ENCODE data around the gene HBG1. TPM values are rescaled to one million over a fixed set of nuclear protein-coding genes. Genes with fewer than 3 reads are reported as not detected.

HBG1 gene
- polyA plus RNA-seq, 1 donor from 2014 or later, result not detected

Other genes with a start within 250 kb of the HBG1 start
- gene OR52J3, start 203.3 kb downstream of the HBG1 start, polyA plus RNA-seq, result not detected
- not detected for gene OR52E2, start 190.2 kb downstream of the HBG1 start, polyA plus RNA-seq
- not detected for gene OR52E1, start 180.3 kb downstream of the HBG1 start, polyA plus RNA-seq
- not detected for gene OR52A5, start 111.5 kb downstream of the HBG1 start, polyA plus RNA-seq
- gene OR52A1, start 95.1 kb downstream of the HBG1 start, polyA plus RNA-seq, result not detected
- not detected for gene OR51V1, start 49.2 kb downstream of the HBG1 start, polyA plus RNA-seq
- 60.1 TPM for gene HBB, start 22.8 kb downstream of the HBG1 start, polyA plus RNA-seq
- not detected for gene HBD, start 15.4 kb downstream of the HBG1 start, polyA plus RNA-seq
- gene HBG2, start 4.9 kb upstream of the HBG1 start, polyA plus RNA-seq, result 1.0 TPM
- gene HBE1, start 20.1 kb upstream of the HBG1 start, polyA plus RNA-seq, result not detected
- not detected for gene OR51B4, start 52.1 kb upstream of the HBG1 start, polyA plus RNA-seq
- gene OR51B2, start 74.4 kb upstream of the HBG1 start, polyA plus RNA-seq, result not detected
- gene OR51B5, start 93.7 kb upstream of the HBG1 start, polyA plus RNA-seq, result not detected
- not detected for gene OR51B6, start 101.7 kb upstream of the HBG1 start, polyA plus RNA-seq
- not detected for gene OR51M1, start 134.0 kb upstream of the HBG1 start, polyA plus RNA-seq
- gene OR51Q1, start 172.3 kb upstream of the HBG1 start, polyA plus RNA-seq, result not detected
- not detected for gene OR51I1, start 191.7 kb upstream of the HBG1 start, polyA plus RNA-seq
- gene OR51I2, start 199.5 kb upstream of the HBG1 start, polyA plus RNA-seq, result not detected
- not detected for gene OR52D1, start 238.8 kb upstream of the HBG1 start, polyA plus RNA-seq

Data from IgD-negative memory B cell (primary cell).